Epidermal melanocyte (primary cell): ENCODE results near the gene TYW1B.
"Not testable (repeated sequence)": the region's sequence is repeated elsewhere in the genome, so short reads cannot be mapped to it uniquely, and the experiment has no call there.

Experiments
- DNase-seq: peaks from one replicate; pipeline ENCODE4 v3.0.0; 2011; ENCODE audit warnings: low spot score; ENCODE audit not compliant: insufficient read length

Gene TYW1B

GRCh38 chr7:72626428-72627011, 201.5 kb downstream of the TYW1B start:
- DNase-seq = not testable (repeated sequence)

GRCh38 chr7:72625721-72626423, 202.1 kb downstream of the TYW1B start:
- DNase-seq = not testable (repeated sequence)

GRCh38 chr7:72622532-72622931, 205.5 kb downstream of the TYW1B start:
- DNase-seq = no peak

- DNase-seq = not testable (repeated sequence)
These were observed 206.2 kb downstream of the TYW1B start for GRCh38 chr7:72621761-72622187.

GRCh38 chr7:72620923-72621322, 207.1 kb downstream of the TYW1B start:
- DNase-seq = not testable (repeated sequence)

- DNase-seq = peak; percentile 11
These were observed 209.4 kb downstream of the TYW1B start for GRCh38 chr7:72618435-72619180.

- DNase-seq = not testable (repeated sequence)
These were observed 218.2 kb downstream of the TYW1B start for GRCh38 chr7:72609761-72610160.

- not testable (repeated sequence) for DNase-seq
These were observed 220.0 kb downstream of the TYW1B start for GRCh38 chr7:72607988-72608387.

- not testable (repeated sequence) for DNase-seq
These were observed 222.1 kb downstream of the TYW1B start for GRCh38 chr7:72605863-72606431.

GRCh38 chr7:72604771-72605611, 223.0 kb downstream of the TYW1B start:
- not testable (repeated sequence) for DNase-seq

GRCh38 chr7:72603476-72603875, 224.5 kb downstream of the TYW1B start:
- not testable (repeated sequence) for DNase-seq

GRCh38 chr7:72603073-72603472, 224.9 kb downstream of the TYW1B start:
- DNase-seq = no peak

- not testable (repeated sequence) for DNase-seq
These were observed 226.3 kb downstream of the TYW1B start for GRCh38 chr7:72601683-72602082.

- not testable (repeated sequence) for DNase-seq
These were observed 238.0 kb downstream of the TYW1B start for GRCh38 chr7:72590023-72590422.

- not testable (repeated sequence) for DNase-seq
These were observed 240.7 kb downstream of the TYW1B start for GRCh38 chr7:72587267-72587666.

GRCh38 chr7:72584576-72584975, 243.4 kb downstream of the TYW1B start:
- not testable (repeated sequence) for DNase-seq

- not testable (repeated sequence) for DNase-seq
These were observed 244.2 kb downstream of the TYW1B start for GRCh38 chr7:72583620-72584361.

GRCh38 chr7:72580142-72580770, 247.7 kb downstream of the TYW1B start:
- not testable (repeated sequence) for DNase-seq

- DNase-seq = no peak
These were observed 250.9 kb downstream of the TYW1B start for GRCh38 chr7:72577107-72577506.

- not testable (repeated sequence) for DNase-seq
These were observed 266.0 kb downstream of the TYW1B start for GRCh38 chr7:72561988-72562387.
